Measurements from ENCODE around the gene MUS81.
A peak's percentile ranks its signal among the peaks of the same experiment; 100 is the strongest.
"Not testable (repeated sequence)": the region's sequence is repeated elsewhere in the genome, so short reads cannot be mapped to it uniquely, and the experiment has no call there.

Gene MUS81

GRCh38 chr11:65860278-65861164 is at the start of gene MUS81:
Gene MUS81, plus strand, starts transcription at chr11:65860433. Its CDS starts 321 bp downstream, at chr11:65860754.
- peak; percentile 96 for DNase-seq

GRCh38 chr11:65811764-65812475 is 48.3 kb upstream of the MUS81 start:
- no peak for DNase-seq

DNA sequence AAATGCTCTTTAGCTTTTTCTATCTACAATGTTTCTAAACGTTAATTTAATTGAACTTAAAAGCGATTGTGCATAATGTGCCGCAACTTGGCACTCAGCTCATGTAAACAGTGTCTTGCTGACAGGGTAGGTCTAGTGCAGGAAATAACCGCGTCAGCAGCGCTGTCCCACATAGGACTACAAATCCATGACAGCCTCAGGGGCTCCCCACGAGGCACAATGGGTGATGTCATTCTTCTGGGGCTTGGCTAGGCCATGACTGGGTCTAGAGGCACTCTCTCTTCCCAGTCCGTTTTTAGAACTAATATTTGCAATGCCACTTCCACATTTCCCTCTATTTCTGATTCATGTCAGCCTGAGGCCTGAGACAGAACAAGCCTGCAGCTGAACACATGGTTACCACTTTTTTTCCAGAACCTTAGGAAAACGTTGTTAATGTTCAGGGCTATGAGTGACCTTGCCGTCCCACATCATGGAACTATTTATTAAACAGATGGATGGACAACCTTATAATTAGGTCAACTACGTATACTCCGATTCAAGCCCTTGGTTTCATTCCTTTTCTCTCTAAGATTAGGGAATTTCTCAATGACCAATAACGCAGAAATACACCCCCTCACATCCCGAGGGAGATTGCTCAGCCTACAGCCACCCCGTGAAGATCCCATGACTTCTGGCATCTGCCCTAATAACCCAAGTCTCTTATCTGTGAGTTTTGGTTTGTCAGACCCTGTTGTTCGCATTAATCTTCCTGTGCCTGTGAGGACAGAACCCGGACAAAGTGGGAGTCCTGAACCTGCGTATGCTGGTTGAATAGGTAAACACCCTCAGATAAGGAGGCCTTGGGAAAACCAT is 45.9 kb upstream of the MUS81 start:
- DNase-seq: no peak

GRCh38 chr11:65814986-65815565 is 45.2 kb upstream of the MUS81 start:
- DNase-seq: no peak

DNA sequence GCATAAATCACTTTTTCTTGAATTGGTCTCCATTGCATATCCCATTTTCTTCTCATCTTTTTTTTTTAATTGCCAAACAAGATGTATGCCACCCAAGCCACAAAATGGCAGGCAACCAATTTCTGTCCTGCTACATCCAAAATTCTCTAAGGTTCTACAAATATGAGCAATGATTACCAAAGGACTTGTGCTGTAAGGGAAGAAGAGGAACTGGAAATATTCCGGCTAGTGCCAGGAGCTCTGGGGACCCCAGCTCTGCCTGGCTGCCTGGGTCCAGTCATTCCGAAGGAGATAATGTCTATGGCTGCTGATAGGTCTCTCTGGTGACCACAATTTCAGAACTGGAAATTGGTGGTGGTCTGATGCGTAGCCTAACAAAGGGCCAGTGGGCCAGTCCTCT is 43.5 kb upstream of the MUS81 start:
- DNase-seq: no peak

DNA sequence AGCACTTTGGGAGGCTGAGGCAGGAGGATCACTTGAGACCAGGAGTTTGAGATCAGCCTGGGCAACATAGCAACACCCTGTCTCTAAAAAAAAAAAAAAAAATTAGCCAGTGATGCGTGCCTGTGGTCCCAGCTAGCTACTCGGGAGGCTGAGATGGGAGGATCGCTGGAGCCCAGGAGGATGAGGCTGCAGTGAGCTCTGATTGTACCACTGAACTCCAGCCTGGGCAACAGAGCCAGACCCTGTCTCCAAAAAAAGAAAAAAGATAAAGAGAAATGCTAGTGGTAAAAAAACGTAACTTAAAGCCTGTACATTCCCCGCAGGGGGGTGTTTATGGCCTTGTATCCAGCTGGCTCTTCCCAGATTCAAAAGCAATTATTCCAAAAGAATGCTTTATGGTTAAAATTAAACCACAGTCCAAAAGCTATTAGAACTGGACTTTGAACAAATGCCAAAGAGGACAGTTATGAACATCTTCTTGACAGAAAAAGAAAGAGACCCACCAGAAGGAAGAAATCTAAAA is 42.9 kb upstream of the MUS81 start:
- DNase-seq: no peak

DNA sequence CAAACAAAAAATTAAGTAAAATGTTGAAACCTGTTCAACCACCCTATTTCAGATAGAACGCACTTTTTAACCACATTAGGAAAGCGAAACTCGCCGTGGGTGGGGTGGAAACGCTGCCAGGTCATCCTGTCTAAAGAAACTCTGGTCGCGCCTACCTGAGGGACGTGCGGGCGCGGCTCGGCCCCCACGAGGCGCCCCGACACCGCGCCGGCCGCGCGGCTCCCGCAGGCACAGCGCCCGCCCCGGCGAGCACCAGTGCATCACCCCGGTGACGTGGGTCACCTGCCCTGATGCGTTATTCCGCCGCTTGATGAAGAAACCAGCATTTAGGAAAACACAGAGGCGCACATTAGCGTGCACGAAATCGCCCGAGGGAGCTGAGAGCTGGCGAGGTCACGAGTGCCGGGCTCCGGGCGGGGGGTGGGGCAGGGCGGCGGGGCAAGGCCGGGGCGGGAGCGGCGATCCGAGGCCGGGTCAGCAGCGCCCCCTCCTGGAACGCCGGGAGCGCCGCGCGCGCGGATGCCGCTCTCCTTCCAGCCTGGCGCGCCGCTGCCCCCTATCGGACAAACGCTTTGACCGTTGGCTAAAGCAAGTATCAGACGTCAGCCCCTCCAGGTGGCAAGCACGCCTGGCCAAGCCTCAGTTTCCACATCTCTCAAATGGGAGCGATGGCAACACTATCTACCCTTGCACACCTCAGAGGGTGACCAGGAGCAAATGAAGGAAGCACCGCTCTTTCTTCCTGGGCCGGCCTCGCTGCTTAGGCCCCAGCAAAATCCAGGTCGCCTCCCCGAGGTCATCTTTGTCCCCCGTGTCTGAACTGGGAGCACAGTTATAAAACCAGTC is 42.2 kb upstream of the MUS81 start:
- peak; percentile 93 for DNase-seq

DNA sequence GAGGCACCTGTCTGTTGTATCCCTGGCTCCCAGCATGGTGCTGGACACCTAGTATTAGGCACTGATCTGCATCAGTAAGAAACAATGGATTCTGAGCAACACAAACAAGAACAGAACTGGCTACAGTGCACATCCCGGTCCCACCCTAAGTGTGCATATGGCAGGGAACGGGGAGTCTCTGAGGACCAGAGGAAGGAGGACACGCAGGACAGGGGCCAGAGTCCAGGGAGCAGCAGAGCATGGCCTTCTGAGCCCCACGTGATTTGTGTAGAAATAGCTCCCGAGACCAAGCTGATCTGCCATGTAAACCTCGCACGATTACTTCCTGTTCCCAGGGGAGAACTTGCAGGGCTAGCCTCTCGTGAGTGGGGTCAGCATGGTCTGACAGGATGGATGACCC is 39.1 kb upstream of the MUS81 start:
- DNase-seq: no peak

- DNase-seq: no peak
Measured at GRCh38 chr11:65822776-65823528, 37.3 kb upstream of the MUS81 start.

GRCh38 chr11:65826984-65827735 is 33.1 kb upstream of the MUS81 start:
- no peak for DNase-seq

DNA sequence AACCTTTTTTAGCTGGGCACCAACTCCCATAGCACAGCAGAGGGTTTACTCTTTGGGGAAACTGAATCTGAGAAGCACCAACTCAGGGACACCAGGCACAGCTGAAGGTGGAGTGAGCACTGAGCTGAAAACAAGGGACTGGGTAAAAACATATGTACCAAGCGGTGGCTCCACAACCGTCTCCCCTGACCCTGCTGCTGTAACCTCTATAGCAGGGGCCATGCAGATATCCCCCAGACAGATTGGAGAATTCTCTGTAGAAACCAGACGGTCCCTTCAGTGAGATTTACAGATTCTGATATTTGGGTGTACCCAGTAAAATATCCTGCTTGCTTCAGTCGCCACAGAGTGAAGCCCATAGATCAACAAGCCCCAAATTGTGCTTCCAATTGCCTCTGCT is 30.8 kb upstream of the MUS81 start:
- no peak for DNase-seq

DNA sequence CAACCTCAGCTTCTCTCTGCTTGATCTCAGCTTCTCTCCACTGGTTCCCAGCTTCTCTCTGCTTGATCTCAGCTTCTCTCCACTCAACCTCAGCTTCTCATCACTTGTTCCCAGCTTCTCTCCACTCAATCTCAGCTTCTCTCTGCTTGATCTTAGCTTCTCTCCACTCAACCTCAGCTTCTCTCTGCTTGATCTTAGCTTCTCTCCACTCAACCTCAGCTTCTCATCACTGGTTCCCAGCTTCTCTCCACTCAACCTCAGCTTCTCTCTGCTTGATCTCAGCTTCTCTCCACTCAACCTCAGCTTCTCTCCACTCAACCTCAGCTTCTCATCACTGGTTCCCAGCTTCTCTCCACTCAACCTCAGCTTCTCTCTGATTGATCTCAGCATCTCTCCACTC is 28.0 kb upstream of the MUS81 start:
- not testable (repeated sequence) for DNase-seq

DNA sequence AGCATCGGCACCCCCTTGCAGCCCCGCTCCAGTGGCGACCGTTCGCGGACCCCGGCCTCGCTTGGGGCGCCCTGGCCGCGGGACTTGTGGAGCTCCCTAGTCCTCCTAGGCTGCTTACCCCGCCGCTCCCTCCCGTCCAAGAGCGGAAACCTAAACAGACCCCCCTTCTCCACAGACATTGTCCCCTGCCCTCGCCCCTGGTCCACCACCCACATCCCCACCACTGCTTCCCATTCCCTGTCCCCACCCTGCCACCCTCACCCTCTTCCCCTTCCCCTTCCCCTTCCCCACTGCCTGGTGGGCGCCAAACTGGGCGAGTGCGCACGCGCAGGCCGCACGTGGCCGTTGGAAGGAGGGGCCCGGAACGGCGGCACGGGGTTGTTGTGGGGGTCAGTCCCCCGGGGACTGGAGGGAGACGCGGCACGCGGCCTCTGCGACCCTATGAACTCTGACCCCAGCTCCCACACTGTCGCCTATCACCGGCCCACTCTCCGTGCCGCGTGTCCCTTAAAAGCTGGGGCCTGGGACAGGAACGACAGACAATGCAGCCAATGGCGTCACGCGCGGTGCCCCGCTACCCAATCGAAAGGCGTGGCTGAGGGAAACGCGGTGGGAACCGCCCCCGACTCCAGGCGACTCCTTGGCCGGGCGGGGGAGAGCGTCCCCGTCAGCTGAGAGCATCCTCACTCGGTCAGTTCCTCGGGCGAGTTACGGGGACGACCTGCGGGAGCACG is 26.8 kb upstream of the MUS81 start, which contains the start of gene SNX32:
Gene SNX32 (plus strand): TSS at position 667 of the 734 bp plus-strand sequence. CDS start 103 bp downstream, outside the sequence.
- DNase-seq: peak; percentile 96

DNA sequence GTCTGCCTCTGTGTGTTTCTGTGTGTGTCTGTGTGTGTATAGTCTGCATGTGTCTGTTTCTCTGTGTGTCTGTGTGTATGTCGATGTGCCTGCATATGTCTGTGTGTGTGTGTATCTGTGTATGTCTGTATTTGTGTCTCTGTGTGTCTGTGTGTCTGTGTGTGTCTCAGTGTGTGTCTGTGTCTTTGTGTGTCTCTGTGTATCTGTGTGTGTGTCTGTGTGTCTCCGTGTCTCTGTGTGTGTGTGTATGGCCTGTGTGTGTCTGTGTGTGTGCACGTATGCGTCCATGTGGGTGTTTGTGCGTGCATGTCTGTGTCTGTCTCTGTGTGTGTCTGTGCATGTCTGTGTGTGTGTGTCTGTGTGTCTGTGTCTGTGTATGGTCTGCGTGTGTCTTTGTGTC is 26.0 kb upstream of the MUS81 start:
- DNase-seq: no peak

DNA sequence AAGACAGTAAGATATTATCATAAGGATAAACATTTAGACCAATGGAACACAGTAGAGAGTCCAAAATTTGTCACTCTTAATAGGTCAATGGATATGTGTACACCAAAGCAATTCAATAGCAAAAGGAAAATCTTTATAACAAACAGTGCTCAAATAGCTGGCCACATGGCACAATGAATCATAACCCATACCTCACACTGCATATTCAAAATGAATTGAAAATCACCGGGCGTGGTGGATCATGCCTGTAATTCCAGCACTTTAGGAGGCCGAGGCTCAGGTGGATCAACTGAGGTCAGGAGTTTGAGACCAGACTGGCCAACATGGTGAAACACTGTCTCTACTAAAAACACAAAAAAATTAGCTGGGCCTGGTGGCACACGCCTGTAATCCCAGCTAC is 18.1 kb upstream of the MUS81 start:
- DNase-seq: no peak

DNA sequence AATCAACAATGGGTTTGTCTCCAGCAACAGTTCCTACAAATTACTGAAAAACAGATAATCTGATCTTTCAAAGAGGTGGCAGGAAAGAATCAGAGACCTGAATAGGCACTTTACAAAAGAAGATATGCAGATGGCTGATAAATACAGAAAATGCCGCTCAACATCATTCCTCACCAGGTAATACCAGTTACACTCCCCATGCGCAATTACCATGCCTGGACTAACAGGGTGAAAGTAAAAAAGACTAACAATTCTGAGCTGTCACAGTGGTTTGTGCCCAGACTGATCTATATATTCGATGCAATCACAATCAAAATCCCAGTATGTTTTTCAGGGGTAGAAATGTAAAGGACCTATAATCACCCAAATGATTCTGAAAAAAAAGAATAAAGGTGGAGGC is 16.4 kb upstream of the MUS81 start:
- DNase-seq: no peak

DNA sequence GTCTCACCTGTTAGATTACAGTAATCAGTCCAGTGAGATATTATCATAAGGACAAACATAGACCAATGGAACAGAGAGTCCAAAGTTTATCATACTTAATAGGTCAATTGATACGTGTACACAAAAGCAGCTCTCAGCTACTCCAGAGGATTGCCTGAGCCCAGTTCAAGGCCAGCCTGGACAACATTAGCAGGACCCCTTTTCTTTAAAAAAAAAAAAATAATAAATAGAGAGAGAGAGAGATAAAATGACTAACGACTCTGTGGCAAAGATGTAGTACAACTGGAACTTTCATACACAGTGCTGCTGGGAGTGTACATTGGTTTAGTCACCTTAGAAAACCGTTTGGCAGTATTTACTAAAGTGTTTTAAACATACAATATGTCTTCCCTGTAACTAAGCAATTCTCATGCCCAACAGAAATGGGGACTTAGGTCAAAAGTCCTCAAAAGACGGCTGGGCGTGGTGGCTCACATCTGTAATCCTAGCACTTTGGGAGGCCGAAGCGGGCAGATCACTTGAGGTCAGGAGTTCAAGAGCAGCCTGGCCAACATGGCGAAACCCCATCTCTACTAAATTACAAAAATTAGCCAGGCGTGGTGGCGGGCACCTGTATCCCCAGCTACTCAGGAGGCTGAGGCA is 15.9 kb upstream of the MUS81 start:
- no peak for DNase-seq

- DNase-seq: no peak
Measured at GRCh38 chr11:65847746-65848145, 12.5 kb upstream of the MUS81 start.

- DNase-seq: not testable (repeated sequence)
Measured at GRCh38 chr11:65848693-65849092, 11.5 kb upstream of the MUS81 start.
